Colonic mucosa (tissue), 4 donors: ENCODE measurements around the gene CCDC178. TPM values are rescaled to one million over a fixed set of nuclear protein-coding genes. Genes with fewer than 3 reads are reported as not detected.

Experiments
- DNase-seq: peaks from one replicate; pipeline ENCODE4 v3.0.0-alpha.2; 2020
- H3K27ac ChIP-seq: fragments of 200-600 bp; one replicate; pipeline ENCODE4 v1.8.0; 2021
- H3K27me3 ChIP-seq: fragments of 200-600 bp; one replicate; pipeline ENCODE4 v1.8.0; 2021
- H3K36me3 ChIP-seq: fragments of 200-600 bp; one replicate; pipeline ENCODE4 v1.8.0; 2021
- H3K4me1 ChIP-seq: fragments of 200-600 bp; one replicate; pipeline ENCODE4 v1.8.0; 2021; ENCODE audit warnings: mild to moderate bottlenecking
- H3K4me3 ChIP-seq: fragments of 200-600 bp; one replicate; pipeline ENCODE4 v1.8.0; 2021
- H3K9ac ChIP-seq, 2 donors: one replicate each; pipeline ENCODE4 v1.7.0; 2013; ENCODE audit warnings: control low read depth in 2 of 2, low read depth in 2 of 2, low read length in 2 of 2
- H3K9me3 ChIP-seq: fragments of 200-600 bp; one replicate; pipeline ENCODE4 v1.8.0; 2021
- intact Hi-C: fragments of 100-400 bp; cut with DNase I; formaldehyde crosslinking; loops from one replicate; pipeline ENCODE4 v1.14.1; 2022
- total RNA-seq, 2 donors: library from RNA; stranded (reverse); fragmentation: NEBNext Ultra II Directional in 1 of 2; extraction: Animal tissue kit (Norgen Biotek cat#: 25700) in 1 of 2; gene quantifications; one replicate each; pipeline ENCODE4 v1.2.1, GENCODE V29; 2021
- TF ChIP-seq, protein P1 (sequence below): fragments of 200-600 bp; IDR thresholded peaks from one replicate; pipeline ENCODE4 v1.8.0; 2022; ENCODE audit warnings: antibody characterized with exemption, mild to moderate bottlenecking
- donor health status: healthy.
- donor health status: DM: no; HTN: no; CAD: no.
- donor health status: DM: no; HTN: no; CAD: no.

The CCDC178 gene
- total RNA-seq, 2 donors from 2014 or later, result not detected

DNA sequence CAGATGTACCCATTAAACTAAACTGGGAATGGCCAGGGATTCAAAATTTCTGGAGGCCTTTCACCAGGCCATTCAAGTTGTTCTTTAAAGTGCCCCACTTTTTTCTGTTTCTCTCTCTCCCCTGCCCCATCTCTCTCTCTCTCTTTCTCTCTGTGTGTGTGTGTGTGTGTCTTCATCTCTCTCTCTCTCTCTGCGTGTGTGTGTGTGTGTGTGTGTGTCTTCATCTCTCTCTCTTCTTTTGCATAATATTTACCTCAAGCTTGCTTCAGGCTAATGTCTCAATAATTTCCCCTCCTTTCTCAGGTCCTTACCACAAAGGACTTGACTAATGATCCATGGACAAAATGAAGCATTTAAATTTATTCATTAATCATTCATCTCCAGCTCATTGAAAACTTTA lies 503.5 kb downstream of the CCDC178 start:
- no peak overlapping the region for H3K4me3 ChIP-seq
- no peak for DNase-seq
- TF ChIP-seq, protein P1, sequence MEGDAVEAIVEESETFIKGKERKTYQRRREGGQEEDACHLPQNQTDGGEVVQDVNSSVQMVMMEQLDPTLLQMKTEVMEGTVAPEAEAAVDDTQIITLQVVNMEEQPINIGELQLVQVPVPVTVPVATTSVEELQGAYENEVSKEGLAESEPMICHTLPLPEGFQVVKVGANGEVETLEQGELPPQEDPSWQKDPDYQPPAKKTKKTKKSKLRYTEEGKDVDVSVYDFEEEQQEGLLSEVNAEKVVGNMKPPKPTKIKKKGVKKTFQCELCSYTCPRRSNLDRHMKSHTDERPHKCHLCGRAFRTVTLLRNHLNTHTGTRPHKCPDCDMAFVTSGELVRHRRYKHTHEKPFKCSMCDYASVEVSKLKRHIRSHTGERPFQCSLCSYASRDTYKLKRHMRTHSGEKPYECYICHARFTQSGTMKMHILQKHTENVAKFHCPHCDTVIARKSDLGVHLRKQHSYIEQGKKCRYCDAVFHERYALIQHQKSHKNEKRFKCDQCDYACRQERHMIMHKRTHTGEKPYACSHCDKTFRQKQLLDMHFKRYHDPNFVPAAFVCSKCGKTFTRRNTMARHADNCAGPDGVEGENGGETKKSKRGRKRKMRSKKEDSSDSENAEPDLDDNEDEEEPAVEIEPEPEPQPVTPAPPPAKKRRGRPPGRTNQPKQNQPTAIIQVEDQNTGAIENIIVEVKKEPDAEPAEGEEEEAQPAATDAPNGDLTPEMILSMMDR, result no peak
- H3K4me1 ChIP-seq, result no peaks in the 10 kb centered on the region
- no peak overlapping the region for H3K9ac ChIP-seq
- H3K9me3 ChIP-seq, result no peaks in the 10 kb centered on the region
- intact Hi-C loops, result no loop called here
- no peak overlapping the region for H3K27ac ChIP-seq
- no peaks in the 10 kb centered on the region for H3K27me3 ChIP-seq
- no peaks in the 10 kb centered on the region for H3K36me3 ChIP-seq

DNA sequence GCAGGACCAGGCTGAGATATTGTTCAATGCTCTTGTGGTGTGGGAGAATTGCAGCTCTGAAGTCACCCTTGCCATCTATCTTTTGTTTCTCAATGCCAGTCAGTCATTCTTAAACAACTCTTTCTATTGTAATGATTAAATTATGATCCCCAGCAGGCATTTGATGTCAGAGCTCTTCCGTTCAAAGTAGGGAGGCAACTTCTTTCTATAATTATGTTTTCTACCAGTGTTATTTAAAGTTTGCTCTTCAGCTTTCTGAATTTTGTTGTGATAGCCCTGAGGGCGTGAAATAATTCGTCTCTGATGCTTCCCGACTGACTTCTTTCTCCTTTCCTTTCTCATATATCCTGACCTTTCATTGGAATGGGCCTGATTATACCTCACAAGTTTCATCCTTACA lies 506.3 kb downstream of the CCDC178 start:
- intact Hi-C loops, result no loop called here
- Histone ChIP-seq H3K4me3 (no peak overlapping the region), H3K36me3 (no peaks in the 10 kb centered on the region), H3K27me3 (no peaks in the 10 kb centered on the region), H3K9ac (no peak overlapping the region), H3K27ac (no peak overlapping the region), H3K9me3 (no peaks in the 10 kb centered on the region), H3K4me1 (no peaks in the 10 kb centered on the region)
- TF ChIP-seq, protein P1, result no peak
- DNase-seq, result no peak

DNA sequence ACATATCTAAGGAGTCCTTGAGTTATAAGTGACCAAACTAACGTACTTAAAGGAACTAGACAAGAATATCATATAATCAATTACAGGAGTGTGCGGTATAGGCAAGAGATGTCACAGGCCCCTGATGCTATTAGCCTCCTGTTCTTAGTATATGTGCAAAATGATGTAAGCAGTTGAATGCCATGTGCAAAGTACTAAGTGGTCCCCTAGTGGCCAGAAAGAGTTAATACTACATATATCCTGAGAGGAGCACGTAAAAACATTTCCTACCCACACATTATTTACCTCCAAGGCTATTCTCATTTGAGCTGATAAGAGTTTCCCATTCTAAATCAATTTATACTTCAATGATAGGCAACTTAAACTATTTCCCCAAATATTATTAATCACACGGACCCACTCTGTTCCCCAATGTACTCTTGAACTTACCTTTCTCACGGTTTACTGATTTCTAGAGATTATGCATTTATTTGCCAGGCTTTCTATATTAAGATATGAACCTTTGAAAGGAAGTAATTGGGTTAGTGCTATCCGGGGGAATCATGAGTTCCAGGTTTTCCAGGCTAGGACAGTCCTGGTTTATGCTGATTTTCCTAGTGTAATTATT lies 509.7 kb downstream of the CCDC178 start:
- DNase-seq, result no peak
- no peaks in the 10 kb centered on the region for H3K4me1 ChIP-seq
- no peak overlapping the region for H3K4me3 ChIP-seq
- H3K9ac ChIP-seq, result no peak overlapping the region
- no peak overlapping the region for H3K27ac ChIP-seq
- no peaks in the 10 kb centered on the region for H3K9me3 ChIP-seq
- no peaks in the 10 kb centered on the region for H3K36me3 ChIP-seq
- TF ChIP-seq, protein P1, result peak; percentile 31
- H3K27me3 ChIP-seq, result no peaks in the 10 kb centered on the region
- intact Hi-C loops, result no loop called here

DNA sequence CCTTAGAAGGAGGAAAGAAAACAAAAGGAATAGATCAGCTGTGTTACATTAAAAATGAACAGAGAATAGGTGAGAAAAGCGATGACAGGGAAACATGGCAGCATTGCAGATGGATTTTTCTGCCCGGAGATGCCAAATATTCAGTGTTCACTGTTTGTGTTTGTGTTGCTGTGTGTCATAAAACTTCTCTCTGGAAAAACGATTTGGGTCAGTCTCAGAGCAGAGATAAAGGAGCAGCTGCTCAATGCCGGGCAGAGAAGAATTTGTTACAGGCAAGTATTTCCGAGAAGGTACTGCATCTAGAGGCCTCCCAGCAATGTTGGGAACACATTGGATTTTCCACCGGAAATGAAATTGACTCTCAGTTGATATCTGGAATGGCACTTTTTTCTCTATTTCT lies 511.3 kb downstream of the CCDC178 start:
- H3K36me3 ChIP-seq, result no peaks in the 10 kb centered on the region
- no peak overlapping the region for H3K4me3 ChIP-seq
- intact Hi-C loops, result no loop called here
- no peaks in the 10 kb centered on the region for H3K27me3 ChIP-seq
- H3K9me3 ChIP-seq, result no peaks in the 10 kb centered on the region
- H3K27ac ChIP-seq, result no peak overlapping the region
- DNase-seq, result no peak
- H3K4me1 ChIP-seq, result no peaks in the 10 kb centered on the region
- TF ChIP-seq, protein P1, result no peak
- H3K9ac ChIP-seq, result no peak overlapping the region

DNA sequence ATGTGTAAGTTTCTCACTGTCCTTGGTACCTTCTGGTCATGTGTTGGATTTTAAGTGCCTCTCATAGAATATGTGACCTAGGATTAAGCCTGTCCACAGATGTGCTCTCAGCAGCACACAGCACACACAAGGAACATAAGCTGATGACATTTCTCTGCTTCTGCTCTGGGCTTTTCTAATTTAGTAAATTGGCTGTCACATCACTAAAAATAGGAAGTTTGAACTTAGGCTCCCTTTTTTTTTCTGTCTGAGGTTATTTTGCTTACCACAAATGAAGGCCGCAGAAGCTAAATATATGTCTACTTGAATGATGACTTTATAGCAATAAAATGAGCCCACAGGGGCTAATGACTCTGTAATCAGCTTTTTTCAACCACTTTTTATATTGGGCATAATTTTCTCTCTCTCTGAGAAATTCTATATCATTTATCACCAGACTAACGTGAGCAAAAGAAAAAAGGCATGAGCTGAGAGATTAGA lies 517.5 kb downstream of the CCDC178 start:
- H3K27ac ChIP-seq, result no peak overlapping the region
- H3K4me3 ChIP-seq, result no peak overlapping the region
- no peak overlapping the region for H3K9ac ChIP-seq
- intact Hi-C loops, result no loop called here
- TF ChIP-seq, protein P1, result no peak
- H3K36me3 ChIP-seq, result no peaks in the 10 kb centered on the region
- H3K4me1 ChIP-seq, result no peaks in the 10 kb centered on the region
- DNase-seq, result no peak
- no peaks in the 10 kb centered on the region for H3K9me3 ChIP-seq
- H3K27me3 ChIP-seq, result no peaks in the 10 kb centered on the region
